ENCODE measurements around the gene STRAP.

Gene STRAP

DNA sequence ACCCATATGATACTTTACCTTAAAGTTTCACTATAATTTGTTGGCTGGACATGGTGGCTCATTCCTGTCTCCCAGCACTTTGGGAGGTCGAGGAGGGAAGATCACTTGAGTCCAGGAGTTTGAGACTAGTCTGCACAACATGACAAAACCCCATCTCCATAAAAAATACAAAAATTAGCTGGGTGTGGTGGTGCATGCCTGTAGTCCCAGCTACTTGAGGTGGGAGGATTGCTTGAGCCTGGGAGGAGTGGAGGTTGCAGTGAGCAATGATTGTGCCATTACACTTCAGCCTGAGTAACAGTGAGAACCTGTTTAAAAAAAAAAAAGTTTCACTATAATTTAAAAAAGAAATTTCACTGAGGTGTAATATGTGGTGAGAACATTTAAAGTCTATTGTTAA is 50.1 kb downstream of the STRAP start:
- TF ChIP-seq EZH2phosphoT487 (conservative IDR thresholded peaks at IDR 0.05; ENCODE audit: low read length): no peak
- TF ChIP-seq, protein P1, sequence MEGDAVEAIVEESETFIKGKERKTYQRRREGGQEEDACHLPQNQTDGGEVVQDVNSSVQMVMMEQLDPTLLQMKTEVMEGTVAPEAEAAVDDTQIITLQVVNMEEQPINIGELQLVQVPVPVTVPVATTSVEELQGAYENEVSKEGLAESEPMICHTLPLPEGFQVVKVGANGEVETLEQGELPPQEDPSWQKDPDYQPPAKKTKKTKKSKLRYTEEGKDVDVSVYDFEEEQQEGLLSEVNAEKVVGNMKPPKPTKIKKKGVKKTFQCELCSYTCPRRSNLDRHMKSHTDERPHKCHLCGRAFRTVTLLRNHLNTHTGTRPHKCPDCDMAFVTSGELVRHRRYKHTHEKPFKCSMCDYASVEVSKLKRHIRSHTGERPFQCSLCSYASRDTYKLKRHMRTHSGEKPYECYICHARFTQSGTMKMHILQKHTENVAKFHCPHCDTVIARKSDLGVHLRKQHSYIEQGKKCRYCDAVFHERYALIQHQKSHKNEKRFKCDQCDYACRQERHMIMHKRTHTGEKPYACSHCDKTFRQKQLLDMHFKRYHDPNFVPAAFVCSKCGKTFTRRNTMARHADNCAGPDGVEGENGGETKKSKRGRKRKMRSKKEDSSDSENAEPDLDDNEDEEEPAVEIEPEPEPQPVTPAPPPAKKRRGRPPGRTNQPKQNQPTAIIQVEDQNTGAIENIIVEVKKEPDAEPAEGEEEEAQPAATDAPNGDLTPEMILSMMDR (IDR thresholded peaks at IDR 0.05; ENCODE audit: insufficient read depth, low read length, poor library complexity, severe bottlenecking): no peak

DNA sequence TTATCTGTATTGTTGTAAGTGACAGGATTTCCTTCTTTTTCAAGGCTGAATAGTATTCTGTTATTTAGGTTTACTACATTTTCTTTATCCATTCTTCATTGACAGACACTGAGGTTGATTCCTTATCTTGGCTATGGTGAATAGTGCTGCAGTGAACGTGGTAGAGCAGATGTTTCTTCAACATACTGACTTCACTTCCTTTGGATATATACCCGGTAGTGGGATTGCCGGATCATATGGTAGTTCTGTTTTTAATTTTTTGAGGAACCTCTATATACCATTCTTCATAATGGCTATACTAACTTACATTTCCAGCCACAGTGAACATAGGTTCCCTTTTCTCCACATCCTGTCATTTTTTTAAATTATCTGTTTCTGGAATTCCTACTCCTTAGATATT is 50.8 kb downstream of the STRAP start:
- H3K36me3 ChIP-seq (ENCODE audit: low read length): no peaks in the 10 kb centered on the region
- H3K79me2 ChIP-seq (ENCODE audit: insufficient read depth, low read length): no peaks in the 10 kb centered on the region
- no peaks in the 10 kb centered on the region for H3F3A ChIP-seq (ENCODE audit: insufficient read depth)
- no peak overlapping the region for H3K4me2 ChIP-seq (ENCODE audit: low read depth, low read length, poor library complexity, severe bottlenecking)
- H3K27me3 ChIP-seq (ENCODE audit: low read length): no peaks in the 10 kb centered on the region
- no peak overlapping the region for H3K27ac ChIP-seq (ENCODE audit: low read depth, low read length)
- no peaks in the 10 kb centered on the region for H3K9me3 ChIP-seq (ENCODE audit: insufficient read depth, low read length)
- no peaks in the 10 kb centered on the region for H3K9me2 ChIP-seq (replicated peaks; ENCODE audit: insufficient read depth, low read length)
- no peak overlapping the region for H3K4me3 ChIP-seq (ENCODE audit: insufficient read depth, low read length, poor library complexity, severe bottlenecking)
- no peak overlapping the region for H2AFZ ChIP-seq (ENCODE audit: low read depth, low read length, severe bottlenecking)
- TF ChIP-seq, protein P1 (IDR thresholded peaks at IDR 0.05; ENCODE audit: insufficient read depth, low read length, poor library complexity, severe bottlenecking): no peak
- no peak for TF ChIP-seq EZH2phosphoT487 (conservative IDR thresholded peaks at IDR 0.05; ENCODE audit: low read length)
- H4K20me1 ChIP-seq (ENCODE audit: low read depth, low read length): no peaks in the 10 kb centered on the region
- no peak overlapping the region for H3K9ac ChIP-seq (ENCODE audit: low read length)

More for the DNA sequence above, 50.1 kb downstream of the STRAP start:
- H2AFZ ChIP-seq (ENCODE audit: low read depth, low read length, severe bottlenecking): no peak overlapping the region
- no peaks in the 10 kb centered on the region for H3K36me3 ChIP-seq (ENCODE audit: low read length)
- H3K9me2 ChIP-seq (replicated peaks; ENCODE audit: insufficient read depth, low read length): no peaks in the 10 kb centered on the region
- H3K4me2 ChIP-seq (ENCODE audit: low read depth, low read length, poor library complexity, severe bottlenecking): no peak overlapping the region
- no peak overlapping the region for H3K9ac ChIP-seq (ENCODE audit: low read length)
- H4K20me1 ChIP-seq (ENCODE audit: low read depth, low read length): no peaks in the 10 kb centered on the region
- H3K9me3 ChIP-seq (ENCODE audit: insufficient read depth, low read length): no peaks in the 10 kb centered on the region
- H3K4me3 ChIP-seq (ENCODE audit: insufficient read depth, low read length, poor library complexity, severe bottlenecking): no peak overlapping the region
- H3F3A ChIP-seq (ENCODE audit: insufficient read depth): no peaks in the 10 kb centered on the region
- H3K27me3 ChIP-seq (ENCODE audit: low read length): no peaks in the 10 kb centered on the region
- H3K79me2 ChIP-seq (ENCODE audit: insufficient read depth, low read length): no peaks in the 10 kb centered on the region
- H3K27ac ChIP-seq (ENCODE audit: low read depth, low read length): no peak overlapping the region

GRCh38 chr12:15933751-15934150 is 51.6 kb downstream of the STRAP start:
- Histone ChIP-seq H3K27me3 (ENCODE audit: low read length) (no peaks in the 10 kb centered on the region), H3K4me2 (ENCODE audit: low read depth, low read length, poor library complexity, severe bottlenecking) (no peak overlapping the region), H4K20me1 (ENCODE audit: low read depth, low read length) (no peaks in the 10 kb centered on the region), H3K27ac (ENCODE audit: low read depth, low read length) (no peak overlapping the region), H3K9me3 (ENCODE audit: insufficient read depth, low read length) (no peaks in the 10 kb centered on the region), H3K79me2 (ENCODE audit: insufficient read depth, low read length) (no peaks in the 10 kb centered on the region), H3K4me3 (ENCODE audit: insufficient read depth, low read length, poor library complexity, severe bottlenecking) (no peak overlapping the region), H3F3A (ENCODE audit: insufficient read depth) (no peaks in the 10 kb centered on the region), H2AFZ (ENCODE audit: low read depth, low read length, severe bottlenecking) (no peak overlapping the region), H3K9ac (ENCODE audit: low read length) (no peak overlapping the region), H3K9me2 (replicated peaks; ENCODE audit: insufficient read depth, low read length) (no peaks in the 10 kb centered on the region), H3K36me3 (ENCODE audit: low read length) (0 out of 2 replicates have a peak, but pooled peaks cover 4% of the 10 kb centered on the region)
- TF ChIP-seq, protein P1 (IDR thresholded peaks at IDR 0.05; ENCODE audit: insufficient read depth, low read length, poor library complexity, severe bottlenecking): no peak
- TF ChIP-seq EZH2phosphoT487 (conservative IDR thresholded peaks at IDR 0.05; ENCODE audit: low read length): no peak
